Measurements from ENCODE around the gene RIMBP2. TPM values are rescaled to one million over a fixed set of nuclear protein-coding genes. Genes with fewer than 3 reads are reported as not detected.

The RIMBP2 gene
- total RNA-seq, 4 donors from 2014 or later = 0.29 to 8.2 (median 5.6) TPM

- Histone ChIP-seq H3K36me3 (no peaks in the 10 kb centered on the region), H3K4me1 (no peaks in the 10 kb centered on the region), H3K27me3 (no peaks in the 10 kb centered on the region), H3K27ac (no peak overlapping the region), H3K9me3 (no peaks in the 10 kb centered on the region), H3K4me3 (no peak overlapping the region)
- intact Hi-C loops (cut with DNase I; ENCODE audit: low total_unique reads) = no loop called here
- TF ChIP-seq CTCF (IDR thresholded peaks at IDR 0.05) (no peak), POLR2A (IDR thresholded peaks at IDR 0.05) (no peak)
- DNase-seq = no peak
Measured at GRCh38 chr12:130354407-130354806, 361.7 kb downstream of the RIMBP2 start.

- Histone ChIP-seq H3K9me3 (no peaks in the 10 kb centered on the region), H3K27ac (no peak overlapping the region), H3K4me3 (no peak overlapping the region), H3K4me1 (no peaks in the 10 kb centered on the region), H3K27me3 (no peaks in the 10 kb centered on the region), H3K36me3 (no peaks in the 10 kb centered on the region)
- DNase-seq = no peak
- intact Hi-C loops (cut with DNase I; ENCODE audit: low total_unique reads) = no loop called here
- TF ChIP-seq POLR2A (IDR thresholded peaks at IDR 0.05) = no peak
- no peak for TF ChIP-seq CTCF (IDR thresholded peaks at IDR 0.05)
Measured at GRCh38 chr12:130353081-130353480, 363.0 kb downstream of the RIMBP2 start.

DNA sequence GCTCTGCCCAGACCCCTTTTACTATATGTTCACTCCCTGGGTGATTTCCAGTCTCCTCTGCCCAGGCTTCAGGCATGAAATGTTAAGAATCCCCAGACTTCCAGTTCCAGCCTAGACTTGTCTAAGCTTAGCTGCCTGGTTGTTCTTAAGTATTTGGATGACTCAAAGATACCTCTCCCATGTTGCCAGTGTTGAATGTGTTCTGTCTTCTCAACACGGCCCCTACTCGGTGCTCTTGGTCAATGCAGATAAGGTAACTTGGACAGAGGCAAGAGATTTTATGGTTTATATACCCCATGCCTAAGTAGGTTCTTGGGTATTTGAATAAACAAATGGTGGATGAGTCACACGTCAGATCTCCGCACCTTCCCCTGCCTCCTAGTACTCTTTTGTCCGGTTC is 364.8 kb downstream of the RIMBP2 start:
- intact Hi-C loops (cut with DNase I; ENCODE audit: low total_unique reads) = no loop called here
- no peak for DNase-seq
- no peaks in the 10 kb centered on the region for H3K4me1 ChIP-seq
- no peaks in the 10 kb centered on the region for H3K36me3 ChIP-seq
- H3K4me3 ChIP-seq = no peak overlapping the region
- no peak overlapping the region for H3K27ac ChIP-seq
- H3K27me3 ChIP-seq = no peaks in the 10 kb centered on the region
- TF ChIP-seq CTCF (IDR thresholded peaks at IDR 0.05) (no peak), POLR2A (IDR thresholded peaks at IDR 0.05) (no peak)
- no peaks in the 10 kb centered on the region for H3K9me3 ChIP-seq

GRCh38 chr12:130350715-130351114 is 365.4 kb downstream of the RIMBP2 start:
- Histone ChIP-seq H3K9me3 (no peaks in the 10 kb centered on the region), H3K27ac (no peak overlapping the region), H3K36me3 (no peaks in the 10 kb centered on the region), H3K4me3 (no peak overlapping the region), H3K4me1 (no peaks in the 10 kb centered on the region), H3K27me3 (no peaks in the 10 kb centered on the region)
- intact Hi-C loops (cut with DNase I; ENCODE audit: low total_unique reads) = no loop called here
- no peak for DNase-seq
- TF ChIP-seq POLR2A (IDR thresholded peaks at IDR 0.05) (no peak), CTCF (IDR thresholded peaks at IDR 0.05) (no peak)

- no peak for TF ChIP-seq POLR2A (IDR thresholded peaks at IDR 0.05)
- TF ChIP-seq CTCF (IDR thresholded peaks at IDR 0.05) = no peak
- no peak for DNase-seq
- Histone ChIP-seq H3K4me1 (no peaks in the 10 kb centered on the region), H3K36me3 (no peaks in the 10 kb centered on the region), H3K27ac (no peak overlapping the region), H3K27me3 (no peaks in the 10 kb centered on the region), H3K9me3 (no peaks in the 10 kb centered on the region), H3K4me3 (no peak overlapping the region)
- intact Hi-C loops (cut with DNase I; ENCODE audit: low total_unique reads) = no loop called here
Measured at GRCh38 chr12:130347588-130347987, 368.5 kb downstream of the RIMBP2 start.

Other genes starting within 250 kb of the RIMBP2 start
- 10 to 100 TPM; 33.5 to 44.6 (median 35.4) TPM for gene STX2, start 123.0 kb upstream of the RIMBP2 start, total RNA-seq
- gene RAN, start 155.8 kb upstream of the RIMBP2 start, total RNA-seq = 100 to 1,000 TPM in 3 of 4 donors, 10 to 100 TPM in 1; 64.6 to 287 (median 177) TPM
- gene ADGRD1, start 237.6 kb upstream of the RIMBP2 start, total RNA-seq = 10 to 100 TPM; 13.5 to 89.9 (median 33.7) TPM

Data from uterus (tissue), 4 donors.